Measurements from ENCODE around the gene SPACA6.
A peak's percentile ranks its signal among the peaks of the same experiment; 100 is the strongest.

Gene SPACA6

GRCh38 chr19:51713319-51714285 lies 20.5 kb downstream of the SPACA6 start:
- peaks cover 24% of the 10 kb centered on the region in 2 experiments for H3K4me1 ChIP-seq (ENCODE audit: control insufficient read depth in 1 of 2, insufficient read depth in 1 of 2, low read depth in 1 of 2, low read length in 1 of 2)
- no peak overlapping the region for H3K27ac ChIP-seq
- peaks cover 38% of the 10 kb centered on the region for H3K27me3 ChIP-seq
- H3K9me3 ChIP-seq, result no peaks in the 10 kb centered on the region
- H3K36me3 ChIP-seq, result peaks cover 6% of the 10 kb centered on the region
- TF ChIP-seq CTCF (IDR thresholded peaks at IDR 0.05), result no peak
- H3K4me3 ChIP-seq (ENCODE audit: low read depth in 1 of 2, low read length in 1 of 2), result no peak overlapping the region

GRCh38 chr19:51714848-51715247 lies 21.7 kb downstream of the SPACA6 start:
- Histone ChIP-seq H3K36me3 (peaks cover 6% of the 10 kb centered on the region), H3K9me3 (no peaks in the 10 kb centered on the region), H3K4me1 (ENCODE audit: control insufficient read depth in 1 of 2, insufficient read depth in 1 of 2, low read depth in 1 of 2, low read length in 1 of 2) (peaks cover 32 to 34% of the 10 kb centered on the region in 2 experiments), H3K4me3 (ENCODE audit: low read depth in 1 of 2, low read length in 1 of 2) (no peak overlapping the region), H3K27me3 (peaks cover 50% of the 10 kb centered on the region), H3K27ac (no peak overlapping the region)
- no peak for TF ChIP-seq CTCF (IDR thresholded peaks at IDR 0.05)

GRCh38 chr19:51715850-51716249 lies 22.7 kb downstream of the SPACA6 start:
- H3K36me3 ChIP-seq, result peaks cover 6% of the 10 kb centered on the region
- no peak overlapping the region for H3K27ac ChIP-seq
- H3K27me3 ChIP-seq, result peaks cover 50% of the 10 kb centered on the region
- peaks cover 32 to 35% of the 10 kb centered on the region in 2 experiments for H3K4me1 ChIP-seq (ENCODE audit: control insufficient read depth in 1 of 2, insufficient read depth in 1 of 2, low read depth in 1 of 2, low read length in 1 of 2)
- TF ChIP-seq CTCF (IDR thresholded peaks at IDR 0.05), result no peak
- no peak overlapping the region for H3K4me3 ChIP-seq (ENCODE audit: low read depth in 1 of 2, low read length in 1 of 2)
- H3K9me3 ChIP-seq, result no peaks in the 10 kb centered on the region

- peaks cover 6% of the 10 kb centered on the region for H3K36me3 ChIP-seq
- peaks cover 29 to 30% of the 10 kb centered on the region in 2 experiments for H3K4me1 ChIP-seq (ENCODE audit: control insufficient read depth in 1 of 2, insufficient read depth in 1 of 2, low read depth in 1 of 2, low read length in 1 of 2)
- H3K27me3 ChIP-seq, result peaks cover 61% of the 10 kb centered on the region
- no peak overlapping the region for H3K27ac ChIP-seq
- H3K9me3 ChIP-seq, result no peaks in the 10 kb centered on the region
- no peak for TF ChIP-seq CTCF (IDR thresholded peaks at IDR 0.05)
- no peak overlapping the region for H3K4me3 ChIP-seq (ENCODE audit: low read depth in 1 of 2, low read length in 1 of 2)
These were observed 23.8 kb downstream of the SPACA6 start for GRCh38 chr19:51716925-51717324.

- Histone ChIP-seq H3K4me1 (ENCODE audit: control insufficient read depth in 1 of 2, insufficient read depth in 1 of 2, low read depth in 1 of 2, low read length in 1 of 2) (peaks cover 13 to 16% of the 10 kb centered on the region in 2 experiments), H3K27ac (no peak overlapping the region), H3K9me3 (no peaks in the 10 kb centered on the region), H3K36me3 (no peaks in the 10 kb centered on the region), H3K27me3 (peaks cover 82% of the 10 kb centered on the region), H3K4me3 (ENCODE audit: low read depth in 1 of 2, low read length in 1 of 2) (peak overlapping the region; percentile 39)
- TF ChIP-seq CTCF (IDR thresholded peaks at IDR 0.05), result no peak
These were observed 26.3 kb downstream of the SPACA6 start for GRCh38 chr19:51719251-51719988.

All from neutrophil (primary cell).